HepG2 (cell line): ENCODE results near the gene ZNF91. TPM values are rescaled to one million over a fixed set of nuclear protein-coding genes. Genes with fewer than 3 reads are reported as not detected.
A peak's percentile ranks its signal among the peaks of the same experiment; 100 is the strongest.

Experiments
- ATAC-seq: fragments of 200-7000 bp; cut with Tn5 transposase; 3 replicates; pipeline ENCODE4 v1.9.1; 2020; ENCODE audit warnings: mild to moderate bottlenecking, moderate library complexity
- BruUV-seq: library from RNA; stranded (reverse); fragments of 400-500 nt; replicated peaks from 2 replicates; lab custom pipeline; 2021; lab: Mats Ljungman, UMichigan
- CTCF ChIA-PET: fragments of 300-600 bp; formaldehyde crosslinking; extraction: SDS; loops from one replicate; lab custom pipeline; 2021; ENCODE audit warnings: low total read pairs, inconsistent platforms, low intra/inter-chr PET ratio; lab: Yijun Ruan, JAX
- POLR2A ChIA-PET: fragments of 350-600 bp; sonication (Branson Sonifier 250); formaldehyde crosslinking; loops from one replicate; lab custom pipeline; 2020; ENCODE audit warnings: antibody characterized with exemption, inconsistent platforms; lab: Yijun Ruan, JAX
- DNase-seq: peaks from one replicate; pipeline ENCODE4 v3.0.0-alpha.2; 2015; ENCODE audit warnings: low spot score
- FAIRE-seq: peaks from 3 replicates; lab custom pipeline; 2011; peaks lifted over from hg19 to GRCh38; lab: Jason Lieb, UNC
- H2AFZ ChIP-seq: one replicate; pipeline ENCODE4 v1.6.1; 2011; ENCODE audit warnings: low read length, inconsistent platforms
- H3K27ac ChIP-seq: fragments of 300-600 bp; 3 replicates; pipeline ENCODE4 v1.8.0; 2011; ENCODE audit warnings: mixed run types, mild to moderate bottlenecking, mixed read lengths, low read length, inconsistent platforms; ENCODE audit not compliant: insufficient read depth; ENCODE audit errors: extremely low read length
- H3K27me3 ChIP-seq, 2 experiments: fragments of 200-600 bp in 1 of 2; 2 replicates in 1 of 2; 3 replicates in 1 of 2; pipeline versions ENCODE4 v1.6.0 to v1.8.0; 2011; ENCODE audit warnings: low read length in 2 of 2, mild to moderate bottlenecking in 2 of 2, moderate library complexity in 2 of 2, inconsistent platforms in 1 of 2; ENCODE audit not compliant: insufficient read depth in 2 of 2, control insufficient read depth in 1 of 2
- H3K36me3 ChIP-seq, 2 experiments: fragments of 200-600 bp in 1 of 2; replicated peaks in 1 of 2; 2 replicates in 1 of 2; 3 replicates in 1 of 2; pipeline versions ENCODE4 v1.5.1 to v1.8.0; 2011; ENCODE audit warnings: low read length in 2 of 2, inconsistent platforms in 1 of 2; ENCODE audit not compliant: insufficient read depth in 2 of 2, control insufficient read depth in 1 of 2
- H3K4me1 ChIP-seq: 2 replicates; pipeline ENCODE4 v1.5.1; 2012; ENCODE audit warnings: low read length, inconsistent platforms; ENCODE audit not compliant: insufficient read depth
- H3K4me2 ChIP-seq: 2 replicates; pipeline ENCODE4 v1.6.0; 2011; ENCODE audit warnings: low read depth, low read length, inconsistent platforms
- H3K4me3 ChIP-seq, 3 experiments: fragments of 200-600 bp in 1 of 3; sonication (generic), shearing (Covaris generic) in 1 of 3; replicated peaks in 1 of 3; 2 replicates each; pipeline ENCODE4 v1.5.1; 2011 to 2016; ENCODE audit warnings: low read length in 3 of 3, inconsistent platforms in 2 of 3, low read depth in 2 of 3, mild to moderate bottlenecking in 2 of 3, control low read depth in 1 of 3, mixed read lengths in 1 of 3; ENCODE audit not compliant: insufficient read depth in 1 of 3
- H3K79me2 ChIP-seq: one replicate; pipeline ENCODE4 v1.6.1; 2011; ENCODE audit warnings: low read length, inconsistent platforms; ENCODE audit not compliant: insufficient read depth
- H3K9ac ChIP-seq: 2 replicates; pipeline ENCODE4 v1.6.0; 2011; ENCODE audit warnings: mild to moderate bottlenecking, low read depth, low read length, inconsistent platforms; ENCODE audit not compliant: insufficient read depth
- H3K9me3 ChIP-seq: 2 replicates; pipeline ENCODE4 v1.5.1; 2012; ENCODE audit warnings: mild to moderate bottlenecking, low read length
- H4K20me1 ChIP-seq: 2 replicates; pipeline ENCODE4 v1.6.0; 2011; ENCODE audit warnings: inconsistent platforms, mild to moderate bottlenecking, low read length, moderate library complexity; ENCODE audit not compliant: insufficient read depth
- CEBPB ChIP-seq: IDR thresholded peaks from 2 replicates; pipeline ENCODE4 v1.6.1; 2011; ENCODE audit warnings: low read depth, low read length, improper control_type of control experiment, borderline replicate concordance
- RAD51 ChIP-seq: fragments of 450-650 bp; IDR thresholded peaks from 2 replicates; pipeline ENCODE4 v1.6.1; 2016; ENCODE audit warnings: borderline replicate concordance
- SOX13 ChIP-seq, 3 experiments: fragments of 450-650 bp in 1 of 3; sonication (generic) in 1 of 3; formaldehyde crosslinking in 1 of 3; IDR thresholded peaks in 2 of 3; conservative IDR thresholded peaks in 1 of 3; 2 replicates each; pipeline versions ENCODE4 v1.5.0 to v1.6.1; 2016 to 2020; ENCODE audit warnings: antibody characterized with exemption in 1 of 3, mild to moderate bottlenecking in 1 of 3, missing compliant biosample characterization in 1 of 3, missing genetic modification reagents in 1 of 3, moderate library complexity in 1 of 3
- ZSCAN21 ChIP-seq: sonication (generic); formaldehyde crosslinking; IDR thresholded peaks from 2 replicates; pipeline ENCODE4 v1.8.0; 2022; ENCODE audit warnings: mild to moderate bottlenecking, missing genetic modification reagents, moderate library complexity, borderline replicate concordance
- WGBS: methylation state at CpG from one replicate; pipeline ENCODE4 v1.1.6; 2017; ENCODE audit warnings: low lambda C conversion rate; 5-methylcytosine and 5-hydroxymethylcytosine counted together
- in situ Hi-C: cut with HindIII; loops from 2 replicates; pipeline ENCODE4 v1.10.0; 2017; ENCODE audit warnings: low pct_unique_long_range_greater_than_20kb; ENCODE audit not compliant: extremely low pct_ligation_motif_present
- intact Hi-C: fragments of 100-400 bp; cut with micrococcal nuclease; formaldehyde crosslinking; loops from one replicate; pipeline ENCODE4 v1.10.0; 2022; ENCODE audit not compliant: unreplicated experiment
- polyA plus RNA-seq, 8 experiments: library from polyadenylated mRNA; depleted of rRNA in 3 of 8; stranded (reverse) in 7 of 8; unstranded in 1 of 8; fragments of >200 nt; fragmentation: Illumina TruSeq in 4 of 8; extraction: Trizol in 4 of 8; gene quantifications; 2 replicates each; pipeline versions ENCODE4 v1.2.1 to v1.2.3, GENCODE V29; 2011 to 2016; ENCODE audit warnings: low read depth in 4 of 8, missing spikeins in 1 of 8, mixed read lengths in 1 of 8; ENCODE audit not compliant: insufficient read depth in 1 of 8
- total RNA-seq, 5 experiments: library from RNA; depleted of rRNA; stranded (reverse); fragments of >200 nt; fragmentation: Illumina TruSeq; extraction: Trizol; gene quantifications; 2 replicates each; pipeline ENCODE4 v1.2.3, GENCODE V29; 2016; ENCODE audit warnings: low read depth in 1 of 5
- TF ChIP-seq, protein P1 (sequence below): sonication (generic); formaldehyde crosslinking; IDR thresholded peaks from 2 replicates; pipeline ENCODE4 v1.4.0; 2020; ENCODE audit warnings: mild to moderate bottlenecking, missing genetic modification reagents
- TF ChIP-seq, protein P2 (sequence below): fragments of 450-650 bp; IDR thresholded peaks from 2 replicates; pipeline ENCODE4 v1.6.1; 2016
- TF ChIP-seq, protein P3 (sequence below), 2 experiments: sonication (generic) in 1 of 2; formaldehyde crosslinking in 1 of 2; IDR thresholded peaks; 2 replicates each; pipeline versions ENCODE4 v1.5.1 to v1.6.1; 2011 to 2020; ENCODE audit warnings: borderline replicate concordance in 1 of 2, low read depth in 1 of 2, low read length in 1 of 2, mild to moderate bottlenecking in 1 of 2, missing genetic modification reagents in 1 of 2, moderate library complexity in 1 of 2

The ZNF91 gene
- total and polyA plus RNA-seq, 2 of the 13 experiments (the other 11 are each of a cell fraction or from before 2014, with no cell fraction given) = 19.4 to 21.5 TPM

DNA sequence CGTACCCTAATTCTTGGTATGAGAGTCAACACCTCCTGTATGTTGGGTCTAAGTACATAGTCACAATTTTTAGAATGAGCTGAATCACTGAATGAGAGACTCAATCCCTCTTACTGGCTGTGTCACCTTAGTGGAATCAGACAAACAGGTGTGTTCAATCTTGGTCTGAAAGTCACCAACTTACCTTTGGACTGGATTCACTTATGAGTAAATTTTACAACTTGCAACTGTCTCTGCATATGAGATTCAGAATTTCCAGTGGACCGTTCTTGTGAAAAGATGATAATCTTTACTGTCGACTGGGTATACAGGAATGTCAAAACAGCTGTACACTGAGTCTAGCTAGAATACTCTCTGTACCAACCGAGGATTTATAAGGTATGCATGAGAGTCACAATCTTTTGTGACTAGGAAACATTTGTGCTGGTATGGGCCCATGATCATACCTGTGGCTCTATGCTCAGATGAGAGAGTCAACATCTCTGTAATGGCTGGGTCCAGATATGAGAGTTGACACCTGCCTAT, 5.9 kb upstream of the ZNF91 start (continued):
- TF ChIP-seq, protein P1, sequence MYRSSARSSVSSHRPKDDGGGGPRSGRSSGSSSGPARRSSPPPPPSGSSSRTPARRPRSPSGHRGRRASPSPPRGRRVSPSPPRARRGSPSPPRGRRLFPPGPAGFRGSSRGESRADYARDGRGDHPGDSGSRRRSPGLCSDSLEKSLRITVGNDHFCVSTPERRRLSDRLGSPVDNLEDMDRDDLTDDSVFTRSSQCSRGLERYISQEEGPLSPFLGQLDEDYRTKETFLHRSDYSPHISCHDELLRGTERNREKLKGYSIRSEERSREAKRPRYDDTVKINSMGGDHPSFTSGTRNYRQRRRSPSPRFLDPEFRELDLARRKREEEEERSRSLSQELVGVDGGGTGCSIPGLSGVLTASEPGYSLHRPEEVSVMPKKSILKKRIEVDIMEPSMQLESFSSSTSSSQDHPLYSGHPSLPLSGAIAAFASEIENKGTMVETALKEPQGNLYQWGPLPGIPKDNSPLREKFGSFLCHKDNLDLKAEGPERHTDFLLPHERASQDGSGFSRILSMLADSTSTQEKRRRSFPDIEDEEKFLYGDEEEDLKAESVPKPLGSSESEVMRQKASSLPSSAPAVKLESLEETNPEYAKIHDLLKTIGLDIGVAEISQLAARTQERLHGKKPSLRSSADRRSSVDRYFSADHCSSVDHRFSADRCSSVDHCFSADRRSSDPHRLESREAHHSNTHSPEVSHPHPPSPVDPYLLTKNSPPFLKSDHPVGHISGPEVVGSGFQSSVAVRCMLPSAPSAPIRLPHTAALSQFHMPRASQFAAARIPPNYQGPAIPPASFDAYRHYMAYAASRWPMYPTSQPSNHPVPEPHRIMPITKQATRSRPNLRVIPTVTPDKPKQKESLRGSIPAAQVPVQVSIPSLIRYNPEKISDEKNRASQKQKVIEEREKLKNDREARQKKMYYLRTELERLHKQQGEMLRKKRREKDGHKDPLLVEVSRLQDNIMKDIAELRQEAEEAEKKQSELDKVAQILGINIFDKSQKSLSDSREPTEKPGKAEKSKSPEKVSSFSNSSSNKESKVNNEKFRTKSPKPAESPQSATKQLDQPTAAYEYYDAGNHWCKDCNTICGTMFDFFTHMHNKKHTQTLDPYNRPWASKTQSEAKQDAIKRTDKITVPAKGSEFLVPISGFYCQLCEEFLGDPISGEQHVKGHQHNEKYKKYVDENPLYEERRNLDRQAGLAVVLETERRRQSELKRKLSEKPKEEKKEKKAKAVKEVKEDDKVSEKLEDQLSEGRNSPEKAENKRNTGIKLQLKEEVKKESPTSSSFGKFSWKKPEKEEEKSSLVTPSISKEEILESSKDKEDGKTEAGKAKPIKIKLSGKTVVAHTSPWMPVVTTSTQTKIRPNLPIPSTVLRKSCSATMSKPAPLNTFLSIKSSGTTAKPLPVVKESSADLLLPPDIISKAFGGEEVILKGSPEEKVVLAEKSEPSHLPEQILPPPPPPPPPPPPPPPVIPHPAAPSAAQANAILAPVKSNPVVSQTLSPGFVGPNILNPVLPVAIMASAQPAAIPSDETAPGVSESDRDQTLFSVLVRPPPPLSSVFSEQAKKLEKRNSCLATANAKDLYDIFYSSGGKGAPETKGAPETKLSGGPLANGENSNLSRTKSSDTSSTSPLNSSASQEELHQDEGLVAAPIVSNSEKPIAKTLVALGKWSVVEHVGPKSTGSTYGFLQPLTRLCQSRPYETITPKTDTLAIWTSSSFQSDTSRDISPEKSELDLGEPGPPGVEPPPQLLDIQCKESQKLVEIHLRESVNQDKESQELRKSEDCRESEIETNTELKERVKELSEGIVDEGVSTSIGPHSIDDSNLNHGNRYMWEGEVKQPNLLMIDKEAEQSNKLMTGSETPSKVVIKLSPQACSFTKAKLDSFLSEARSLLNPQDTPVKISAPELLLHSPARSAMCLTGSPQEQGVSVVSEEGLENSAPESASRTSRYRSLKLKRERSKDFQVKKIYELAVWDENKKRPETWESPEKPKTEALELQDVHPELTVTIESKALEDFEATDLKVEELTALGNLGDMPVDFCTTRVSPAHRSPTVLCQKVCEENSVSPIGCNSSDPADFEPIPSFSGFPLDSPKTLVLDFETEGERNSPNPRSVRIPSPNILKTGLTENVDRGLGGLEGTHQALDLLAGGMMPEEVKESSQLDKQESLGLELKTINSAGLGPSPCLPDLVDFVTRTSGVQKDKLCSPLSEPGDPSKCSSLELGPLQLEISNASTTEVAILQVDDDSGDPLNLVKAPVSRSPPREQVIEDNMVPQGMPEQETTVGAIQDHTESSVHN = no peak

DNA sequence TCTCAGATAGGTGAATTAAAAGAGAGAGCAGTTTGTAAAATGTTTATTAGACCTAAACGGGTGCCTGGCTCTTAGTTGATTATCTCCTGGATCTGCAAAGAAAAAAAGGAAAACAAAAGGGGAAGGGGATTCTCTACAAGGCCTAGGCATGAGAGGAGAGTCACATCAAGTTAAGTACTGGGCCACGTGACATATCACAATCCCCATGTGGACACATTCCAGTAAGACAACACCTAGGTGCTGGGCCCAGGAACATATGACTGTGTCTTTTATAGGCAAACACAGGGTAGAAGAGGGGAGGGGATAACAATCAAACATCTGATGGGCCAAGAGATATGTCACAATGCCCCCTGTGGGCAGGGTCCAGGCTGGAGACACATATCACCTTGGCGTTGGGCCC, 4.2 kb upstream of the ZNF91 start:
- peak; percentile 28 for DNase-seq
- Histone ChIP-seq H3K36me3 (no peaks in the 10 kb centered on the region), H2AFZ (no peak overlapping the region), H3K79me2 (peaks cover 8% of the 10 kb centered on the region), H3K9me3 (no peaks in the 10 kb centered on the region), H3K4me1 (peaks cover 32% of the 10 kb centered on the region), H3K4me2 (no peak overlapping the region), H3K9ac (no peak overlapping the region), H3K4me3 (no peak overlapping the region), H3K27me3 (no peaks in the 10 kb centered on the region), H4K20me1 (no peaks in the 10 kb centered on the region), H3K27ac (no peak overlapping the region)
- intact Hi-C loops = loop anchor here (10.0 kb wide), 1 partner anchor 125 kb away; no protein-coding TSS in a partner anchor
- ChIA-PET CTCF (no interaction called here), POLR2A (no interaction called here)
- ATAC-seq = no peak
- 17% methylated on average over 3 of the region's 3 CpGs for WGBS
- in situ Hi-C loops = loop anchor here (10.0 kb wide), 1 partner anchor 285 kb away; the partner anchor contains the start of gene ZNF675
- FAIRE-seq = no peak
- BruUV-seq = no TSS peak
- TF ChIP-seq, protein P2, sequence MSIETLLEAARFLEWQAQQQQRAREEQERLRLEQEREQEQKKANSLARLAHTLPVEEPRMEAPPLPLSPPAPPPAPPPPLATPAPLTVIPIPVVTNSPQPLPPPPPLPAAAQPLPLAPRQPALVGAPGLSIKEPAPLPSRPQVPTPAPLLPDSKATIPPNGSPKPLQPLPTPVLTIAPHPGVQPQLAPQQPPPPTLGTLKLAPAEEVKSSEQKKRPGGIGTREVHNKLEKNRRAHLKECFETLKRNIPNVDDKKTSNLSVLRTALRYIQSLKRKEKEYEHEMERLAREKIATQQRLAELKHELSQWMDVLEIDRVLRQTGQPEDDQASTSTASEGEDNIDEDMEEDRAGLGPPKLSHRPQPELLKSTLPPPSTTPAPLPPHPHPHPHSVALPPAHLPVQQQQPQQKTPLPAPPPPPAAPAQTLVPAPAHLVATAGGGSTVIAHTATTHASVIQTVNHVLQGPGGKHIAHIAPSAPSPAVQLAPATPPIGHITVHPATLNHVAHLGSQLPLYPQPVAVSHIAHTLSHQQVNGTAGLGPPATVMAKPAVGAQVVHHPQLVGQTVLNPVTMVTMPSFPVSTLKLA = peak; percentile 98
- no peak for TF ChIP-seq SOX13 (IDR thresholded peaks at IDR 0.05)
- TF ChIP-seq SOX13 (CRISPR knock-in tag; conservative IDR thresholded peaks at IDR 0.05 in 1 of 2, IDR thresholded peaks at IDR 0.05 in 1 of 2) = 0 out of 4 replicates have a peak, but pooled peaks of 1 of the 2 experiments have one; percentile 10
- TF ChIP-seq, protein P3, sequence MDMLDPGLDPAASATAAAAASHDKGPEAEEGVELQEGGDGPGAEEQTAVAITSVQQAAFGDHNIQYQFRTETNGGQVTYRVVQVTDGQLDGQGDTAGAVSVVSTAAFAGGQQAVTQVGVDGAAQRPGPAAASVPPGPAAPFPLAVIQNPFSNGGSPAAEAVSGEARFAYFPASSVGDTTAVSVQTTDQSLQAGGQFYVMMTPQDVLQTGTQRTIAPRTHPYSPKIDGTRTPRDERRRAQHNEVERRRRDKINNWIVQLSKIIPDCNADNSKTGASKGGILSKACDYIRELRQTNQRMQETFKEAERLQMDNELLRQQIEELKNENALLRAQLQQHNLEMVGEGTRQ (IDR thresholded peaks at IDR 0.05; ENCODE audit: low read depth, low read length) = peak; percentile 58
- TF ChIP-seq, protein P3 (CRISPR knock-in tag; IDR thresholded peaks at IDR 0.05; ENCODE audit: borderline replicate concordance) = peak; percentile 46; the same call in 1 of the 2 replicates
- peak; percentile 23; the same call in 1 of the 2 replicates for TF ChIP-seq CEBPB
- TF ChIP-seq ZSCAN21 (CRISPR knock-in tag) = no peak
- peak; percentile 18; the same call in 1 of the 2 replicates for TF ChIP-seq RAD51
